A673 (cell line): ENCODE results near the gene SKP1. TPM values are rescaled to one million over a fixed set of nuclear protein-coding genes. Genes with fewer than 3 reads are reported as not detected.

Source experiments
- BruUV-seq: library from RNA; stranded (reverse); fragments of 400-500 nt; replicated peaks from 2 replicates; lab custom pipeline; 2021; lab: Mats Ljungman, UMichigan
- CTCF ChIA-PET: fragments of 300-600 bp; sonication (Branson Sonifier 250); formaldehyde crosslinking; loops from one replicate; lab custom pipeline; 2022; ENCODE audit warnings: antibody characterized with exemption; lab: Charles Lee
- POLR2A ChIA-PET: fragments of 300-600 bp; sonication (Branson Sonifier 250); formaldehyde crosslinking; loops from one replicate; lab custom pipeline; 2022; ENCODE audit warnings: antibody characterized with exemption; ENCODE audit not compliant: low non-redundant PET; lab: Charles Lee
- DNase-seq: peaks from one replicate; pipeline ENCODE4 v3.0.0-alpha.2; 2015; ENCODE audit warnings: low spot score
- H3K27ac ChIP-seq: fragments of 200-600 bp; sonication (generic); 2 replicates; pipeline ENCODE4 v1.5.1; 2016; ENCODE audit warnings: mixed run types, low read depth, mild to moderate bottlenecking, mixed read lengths, antibody characterized with exemption, low read length; ENCODE audit not compliant: poor library complexity, severe bottlenecking
- H3K27me3 ChIP-seq: fragments of 200-600 bp; sonication (generic); replicated peaks from 2 replicates; pipeline ENCODE4 v1.6.1; 2017; ENCODE audit warnings: mixed run types, low read depth, mild to moderate bottlenecking, mixed read lengths, antibody characterized with exemption, low read length; ENCODE audit not compliant: insufficient read depth, poor library complexity
- H3K36me3 ChIP-seq: fragments of 200-600 bp; sonication (generic); 2 replicates; pipeline ENCODE4 v1.6.1; 2016; ENCODE audit warnings: mixed run types, mild to moderate bottlenecking, mixed read lengths, antibody characterized with exemption, low read length; ENCODE audit not compliant: insufficient read depth, poor library complexity, severe bottlenecking
- H3K4me1 ChIP-seq: fragments of 200-600 bp; sonication (generic); 2 replicates; pipeline ENCODE4 v1.6.1; 2017; ENCODE audit warnings: mixed run types, mild to moderate bottlenecking, mixed read lengths, antibody characterized with exemption, low read length; ENCODE audit not compliant: insufficient read depth, poor library complexity, severe bottlenecking
- H3K4me3 ChIP-seq: fragments of 200-600 bp; sonication (generic); 2 replicates; pipeline ENCODE4 v1.5.1; 2016; ENCODE audit warnings: low read depth, mixed run types, mild to moderate bottlenecking, mixed read lengths, low read length; ENCODE audit not compliant: poor library complexity, severe bottlenecking
- H3K9me3 ChIP-seq: fragments of 200-600 bp; sonication (generic); 2 replicates; pipeline ENCODE4 v1.6.1; 2016; ENCODE audit warnings: mixed run types, low read depth, mild to moderate bottlenecking, mixed read lengths, antibody characterized with exemption, low read length; ENCODE audit not compliant: poor library complexity, severe bottlenecking
- EZH2 ChIP-seq: fragments of 200-600 bp; sonication (generic); IDR thresholded peaks from 2 replicates; pipeline ENCODE4 v1.6.1; 2017; ENCODE audit warnings: borderline replicate concordance, low read depth, mild to moderate bottlenecking, mixed read lengths, antibody characterized with exemption, low read length; ENCODE audit not compliant: poor library complexity, severe bottlenecking
- intact Hi-C: fragments of 100-400 bp; cut with micrococcal nuclease; formaldehyde crosslinking; loops from one replicate; pipeline ENCODE4 v1.10.0; 2022; ENCODE audit not compliant: unreplicated experiment
- total RNA-seq: library from RNA; stranded (reverse); gene quantifications from 2 replicates; pipeline ENCODE4 v1.2.3, GENCODE V29; 2021
- TF ChIP-seq, protein P1 (sequence below): fragments of 300-800, 200-600 bp; sonication (generic); conservative IDR thresholded peaks from 2 replicates; pipeline ENCODE4 v1.5.1; 2017; ENCODE audit warnings: low read depth, mild to moderate bottlenecking, antibody characterized with exemption, low read length, moderate library complexity, mixed read lengths

SKP1 gene
- total RNA-seq, 1 experiment from 2014 or later, result 465 TPM

DNA sequence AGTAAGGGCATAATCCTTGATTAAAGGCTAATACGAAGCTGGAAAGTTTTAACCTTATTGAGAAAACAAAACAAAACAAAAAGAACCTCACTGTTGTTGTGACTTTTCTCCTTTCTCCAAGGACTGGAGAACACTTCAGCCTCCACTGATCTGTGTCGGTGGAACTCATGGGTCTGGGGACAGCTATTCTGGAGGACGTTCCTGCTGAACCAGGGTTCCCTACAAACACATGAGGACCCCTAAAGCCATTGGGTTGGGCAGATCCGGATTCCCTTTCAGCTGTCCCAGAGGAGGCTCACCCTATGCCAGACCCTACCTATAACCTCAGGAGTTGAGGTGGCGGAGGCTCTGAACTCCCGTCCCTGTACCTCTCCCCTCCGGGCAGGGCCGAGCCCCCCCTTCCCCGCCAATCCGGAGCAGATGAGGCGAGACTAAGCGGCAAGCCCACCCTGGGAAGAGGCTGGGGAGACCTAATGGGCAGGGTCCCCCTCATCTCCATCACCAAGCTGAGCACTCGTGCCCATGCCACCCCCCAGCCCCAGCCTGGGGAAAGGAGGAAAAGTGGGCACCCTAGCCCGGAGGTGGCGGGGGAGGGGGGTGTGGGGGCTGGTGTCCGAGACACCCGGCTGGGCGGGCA, 63.9 kb downstream of the SKP1 start:
- no TSS peak for BruUV-seq
- Histone ChIP-seq H3K36me3 (no peaks in the 10 kb centered on the region), H3K4me1 (peaks cover 18% of the 10 kb centered on the region), H3K27me3 (peaks cover 6% of the 10 kb centered on the region), H3K4me3 (no peak overlapping the region), H3K27ac (no peak overlapping the region), H3K9me3 (no peaks in the 10 kb centered on the region)
- no peak for TF ChIP-seq EZH2
- TF ChIP-seq, protein P1, sequence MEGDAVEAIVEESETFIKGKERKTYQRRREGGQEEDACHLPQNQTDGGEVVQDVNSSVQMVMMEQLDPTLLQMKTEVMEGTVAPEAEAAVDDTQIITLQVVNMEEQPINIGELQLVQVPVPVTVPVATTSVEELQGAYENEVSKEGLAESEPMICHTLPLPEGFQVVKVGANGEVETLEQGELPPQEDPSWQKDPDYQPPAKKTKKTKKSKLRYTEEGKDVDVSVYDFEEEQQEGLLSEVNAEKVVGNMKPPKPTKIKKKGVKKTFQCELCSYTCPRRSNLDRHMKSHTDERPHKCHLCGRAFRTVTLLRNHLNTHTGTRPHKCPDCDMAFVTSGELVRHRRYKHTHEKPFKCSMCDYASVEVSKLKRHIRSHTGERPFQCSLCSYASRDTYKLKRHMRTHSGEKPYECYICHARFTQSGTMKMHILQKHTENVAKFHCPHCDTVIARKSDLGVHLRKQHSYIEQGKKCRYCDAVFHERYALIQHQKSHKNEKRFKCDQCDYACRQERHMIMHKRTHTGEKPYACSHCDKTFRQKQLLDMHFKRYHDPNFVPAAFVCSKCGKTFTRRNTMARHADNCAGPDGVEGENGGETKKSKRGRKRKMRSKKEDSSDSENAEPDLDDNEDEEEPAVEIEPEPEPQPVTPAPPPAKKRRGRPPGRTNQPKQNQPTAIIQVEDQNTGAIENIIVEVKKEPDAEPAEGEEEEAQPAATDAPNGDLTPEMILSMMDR, result no peak
- ChIA-PET CTCF (interaction anchor here (1.5 kb wide), 1 partner anchor 28 kb away, joined by 4 read pairs; no protein-coding TSS in a partner anchor), POLR2A (no interaction called here)
- DNase-seq, result no peak
- intact Hi-C loops, result no loop called here

DNA sequence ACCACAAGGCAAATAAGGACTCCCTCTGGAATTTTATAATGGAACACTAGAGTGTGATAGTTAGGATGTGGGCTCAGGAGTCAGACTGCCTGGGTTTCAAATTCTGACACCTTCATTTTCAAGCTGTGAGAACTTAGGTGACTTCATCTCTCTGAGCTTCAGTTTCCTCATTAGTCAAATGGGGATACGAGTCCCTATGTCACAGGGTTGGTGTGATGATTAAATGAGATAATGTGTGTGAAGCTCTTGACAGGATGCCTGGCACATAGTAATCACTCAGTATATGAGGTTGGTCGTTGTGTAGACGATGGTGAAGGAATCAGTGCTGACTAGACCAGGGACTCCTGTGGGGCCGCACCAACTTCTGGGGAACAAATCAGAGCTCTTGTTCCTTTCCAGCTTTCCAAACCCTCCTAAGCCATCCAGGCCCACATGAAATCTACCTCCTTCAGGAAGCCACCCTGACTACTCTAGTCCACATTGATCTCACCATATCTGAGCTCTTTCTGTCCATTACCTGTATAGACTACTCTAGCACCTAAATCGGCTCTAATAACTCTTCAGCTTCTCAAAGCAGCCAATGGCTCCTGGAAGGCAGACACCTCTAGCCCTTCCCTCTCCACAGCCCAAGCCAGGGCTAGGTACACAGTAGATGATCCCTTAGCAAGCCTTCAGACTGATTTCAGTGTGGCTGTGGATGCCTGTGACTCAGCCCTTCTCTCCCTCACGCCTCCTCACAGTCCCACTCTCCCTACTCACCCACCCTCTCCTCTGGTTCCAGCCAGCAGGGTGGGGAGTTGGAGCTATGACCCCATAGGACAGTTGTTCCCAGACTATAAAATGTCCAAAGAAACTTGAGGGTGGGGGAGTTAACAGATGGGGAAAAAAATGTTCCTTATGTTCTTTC, 64.8 kb downstream of the SKP1 start:
- H3K9me3 ChIP-seq, result no peaks in the 10 kb centered on the region
- ChIA-PET CTCF (interaction anchor here (1.2 to 1.5 kb wide), 2 partner anchors 29 to 72 kb away, joined by 4 to 5 read pairs; no protein-coding TSS in a partner anchor), POLR2A (no interaction called here)
- peaks cover 6% of the 10 kb centered on the region for H3K27me3 ChIP-seq
- no TSS peak for BruUV-seq
- no peak for TF ChIP-seq EZH2
- TF ChIP-seq, protein P1, result no peak
- no peak overlapping the region for H3K4me3 ChIP-seq
- H3K36me3 ChIP-seq, result no peaks in the 10 kb centered on the region
- DNase-seq, result no peak
- H3K27ac ChIP-seq, result no peak overlapping the region
- intact Hi-C loops, result no loop called here
- peaks cover 18% of the 10 kb centered on the region for H3K4me1 ChIP-seq

DNA sequence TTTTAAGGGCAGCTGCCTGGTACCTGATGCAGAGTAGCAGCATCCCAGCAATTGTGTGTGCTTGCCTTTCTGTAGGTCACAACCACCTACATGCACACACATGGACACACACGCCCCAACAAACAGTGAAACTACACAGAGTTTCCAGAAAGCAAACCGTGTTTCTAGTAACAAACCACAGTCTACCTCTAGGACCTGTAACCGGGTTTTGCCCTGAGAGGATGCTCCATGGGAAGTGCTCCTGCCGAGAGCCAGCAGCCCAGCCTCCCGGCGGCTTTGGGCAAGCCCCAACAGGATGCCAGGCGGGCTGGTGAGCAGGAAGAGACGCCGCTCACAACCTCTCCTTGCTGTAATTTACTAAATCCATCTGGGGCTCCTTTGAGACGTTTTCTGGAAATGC, 66.4 kb downstream of the SKP1 start:
- H3K4me3 ChIP-seq, result no peak overlapping the region
- POLR2A ChIA-PET, result no interaction called here
- H3K4me1 ChIP-seq, result peaks cover 18% of the 10 kb centered on the region
- peaks cover 3% of the 10 kb centered on the region for H3K27me3 ChIP-seq
- no TSS peak for BruUV-seq
- H3K9me3 ChIP-seq, result no peaks in the 10 kb centered on the region
- CTCF ChIA-PET, result interaction anchor here (1.2 kb wide), 1 partner anchor 71 kb away, joined by 5 read pairs; no protein-coding TSS in a partner anchor
- intact Hi-C loops, result no loop called here
- H3K36me3 ChIP-seq, result no peaks in the 10 kb centered on the region
- DNase-seq, result no peak
- TF ChIP-seq EZH2, result no peak
- no peak overlapping the region for H3K27ac ChIP-seq
